DOHH2 (cell line): Measurements from ENCODE around the gene GNPAT.

Experiments used
- H3F3A ChIP-seq: fragments of 200-600 bp; sonication (generic), shearing (Covaris generic); 2 replicates; pipeline ENCODE4 v1.6.0; 2016; ENCODE audit warnings: antibody characterized with exemption, mild to moderate bottlenecking; ENCODE audit not compliant: control insufficient read depth, insufficient read depth
- H3K27ac ChIP-seq: fragments of 200-600 bp; sonication (generic); 2 replicates; pipeline ENCODE4 v1.5.1; 2014; ENCODE audit warnings: low read depth, mild to moderate bottlenecking, low read length, moderate library complexity
- H3K27me3 ChIP-seq: fragments of 200-600 bp; sonication (generic); 2 replicates; pipeline ENCODE4 v1.6.1; 2014; ENCODE audit warnings: mild to moderate bottlenecking, low read length, mixed read lengths; ENCODE audit not compliant: control insufficient read depth
- H3K36me3 ChIP-seq: fragments of 200-600 bp; sonication (generic); 2 replicates; pipeline ENCODE4 v1.6.1; 2014; ENCODE audit warnings: mild to moderate bottlenecking, low read length, moderate library complexity, mixed read lengths; ENCODE audit not compliant: control insufficient read depth
- H3K4me1 ChIP-seq: fragments of 200-600 bp; sonication (generic); 2 replicates; pipeline ENCODE4 v1.6.1; 2014; ENCODE audit warnings: mild to moderate bottlenecking, low read length, mixed read lengths; ENCODE audit not compliant: control insufficient read depth
- H3K4me2 ChIP-seq: fragments of 200-600 bp; sonication (generic); 2 replicates; pipeline ENCODE4 v1.6.0; 2014; ENCODE audit warnings: mild to moderate bottlenecking, low read length, moderate library complexity
- H3K4me3 ChIP-seq: fragments of 200-600 bp; sonication (generic); 2 replicates; pipeline ENCODE4 v1.5.1; 2014; ENCODE audit warnings: mild to moderate bottlenecking, low read length, mixed read lengths
- H3K79me2 ChIP-seq: fragments of 200-600 bp; sonication (generic); 2 replicates; pipeline ENCODE4 v1.6.1; 2014; ENCODE audit warnings: mild to moderate bottlenecking, low read length, mixed read lengths; ENCODE audit not compliant: control insufficient read depth
- H3K9me2 ChIP-seq: fragments of 200-600 bp; sonication (generic); replicated peaks from 2 replicates; pipeline ENCODE4 v1.6.1; 2014; ENCODE audit warnings: mild to moderate bottlenecking, low read length, mixed read lengths; ENCODE audit not compliant: control insufficient read depth
- H3K9me3 ChIP-seq: fragments of 200-600 bp; sonication (generic); 2 replicates; pipeline ENCODE4 v1.6.1; 2014; ENCODE audit warnings: antibody characterized with exemption, low read length, mixed read lengths; ENCODE audit not compliant: control insufficient read depth, insufficient read depth
- H4K20me1 ChIP-seq: fragments of 200-600 bp; sonication (generic); 2 replicates; pipeline ENCODE4 v1.6.0; 2014; ENCODE audit warnings: low read depth, mild to moderate bottlenecking, antibody characterized with exemption, low read length, moderate library complexity; ENCODE audit not compliant: control insufficient read depth, insufficient read depth
- EZH2phosphoT487 ChIP-seq: fragments of 200-600 bp; sonication (generic); IDR thresholded peaks from 2 replicates; pipeline ENCODE4 v1.6.1; 2017; ENCODE audit warnings: borderline replicate concordance, mild to moderate bottlenecking, antibody characterized with exemption, low read length, moderate library complexity, mixed read lengths
- TF ChIP-seq, protein P1 (sequence below): fragments of 200-600 bp; sonication (generic); IDR thresholded peaks from one replicate; pipeline ENCODE4 v1.5.1; 2014; ENCODE audit warnings: antibody characterized with exemption, mild to moderate bottlenecking, low read depth, low read length; ENCODE audit not compliant: poor library complexity, severe bottlenecking

The GNPAT gene

DNA sequence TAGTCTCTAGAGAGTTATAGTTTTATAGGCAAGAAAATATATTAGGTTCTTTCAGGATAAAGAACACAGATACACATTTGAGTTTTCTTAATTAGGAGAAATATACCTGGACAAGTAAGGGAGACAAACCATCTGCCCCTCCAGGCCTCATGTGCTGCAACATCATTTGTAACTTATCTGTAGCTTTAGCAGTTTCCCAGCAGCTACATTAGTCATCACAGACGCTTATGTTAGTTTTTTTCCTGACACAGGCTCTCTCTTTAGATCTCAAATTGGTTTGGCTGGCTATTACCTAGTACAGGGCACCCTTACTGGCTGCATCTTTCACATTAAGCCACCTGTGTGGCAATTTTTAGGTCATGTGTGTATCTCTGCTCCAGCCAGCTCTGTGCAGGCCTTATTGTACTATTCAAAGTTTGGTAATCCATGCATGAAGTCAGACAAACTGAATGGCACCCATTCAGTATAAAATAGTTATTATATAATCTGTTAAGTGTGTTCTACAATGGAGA lies 25.9 kb downstream of the GNPAT start:
- Histone ChIP-seq H3K79me2 (no peaks in the 10 kb centered on the region), H3K27me3 (no peaks in the 10 kb centered on the region), H3K4me1 (no peaks in the 10 kb centered on the region), H4K20me1 (no peaks in the 10 kb centered on the region), H3K9me3 (no peaks in the 10 kb centered on the region), H3K36me3 (peaks cover 73% of the 10 kb centered on the region), H3K4me2 (no peak overlapping the region), H3K27ac (no peak overlapping the region), H3F3A (no peaks in the 10 kb centered on the region), H3K9me2 (no peaks in the 10 kb centered on the region), H3K4me3 (no peak overlapping the region)
- TF ChIP-seq EZH2phosphoT487 = no peak
- TF ChIP-seq, protein P1, sequence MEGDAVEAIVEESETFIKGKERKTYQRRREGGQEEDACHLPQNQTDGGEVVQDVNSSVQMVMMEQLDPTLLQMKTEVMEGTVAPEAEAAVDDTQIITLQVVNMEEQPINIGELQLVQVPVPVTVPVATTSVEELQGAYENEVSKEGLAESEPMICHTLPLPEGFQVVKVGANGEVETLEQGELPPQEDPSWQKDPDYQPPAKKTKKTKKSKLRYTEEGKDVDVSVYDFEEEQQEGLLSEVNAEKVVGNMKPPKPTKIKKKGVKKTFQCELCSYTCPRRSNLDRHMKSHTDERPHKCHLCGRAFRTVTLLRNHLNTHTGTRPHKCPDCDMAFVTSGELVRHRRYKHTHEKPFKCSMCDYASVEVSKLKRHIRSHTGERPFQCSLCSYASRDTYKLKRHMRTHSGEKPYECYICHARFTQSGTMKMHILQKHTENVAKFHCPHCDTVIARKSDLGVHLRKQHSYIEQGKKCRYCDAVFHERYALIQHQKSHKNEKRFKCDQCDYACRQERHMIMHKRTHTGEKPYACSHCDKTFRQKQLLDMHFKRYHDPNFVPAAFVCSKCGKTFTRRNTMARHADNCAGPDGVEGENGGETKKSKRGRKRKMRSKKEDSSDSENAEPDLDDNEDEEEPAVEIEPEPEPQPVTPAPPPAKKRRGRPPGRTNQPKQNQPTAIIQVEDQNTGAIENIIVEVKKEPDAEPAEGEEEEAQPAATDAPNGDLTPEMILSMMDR = no peak

GRCh38 chr1:231272173-231272572 lies 31.2 kb downstream of the GNPAT start:
- H3K9me3 ChIP-seq = no peaks in the 10 kb centered on the region
- no peaks in the 10 kb centered on the region for H3F3A ChIP-seq
- no peaks in the 10 kb centered on the region for H3K79me2 ChIP-seq
- TF ChIP-seq, protein P1 = no peak
- no peak for TF ChIP-seq EZH2phosphoT487
- H3K36me3 ChIP-seq = peaks cover 68% of the 10 kb centered on the region
- no peak overlapping the region for H3K4me3 ChIP-seq
- no peaks in the 10 kb centered on the region for H3K27me3 ChIP-seq
- H4K20me1 ChIP-seq = no peaks in the 10 kb centered on the region
- H3K27ac ChIP-seq = no peak overlapping the region
- no peak overlapping the region for H3K4me2 ChIP-seq
- H3K4me1 ChIP-seq = no peaks in the 10 kb centered on the region
- no peaks in the 10 kb centered on the region for H3K9me2 ChIP-seq

DNA sequence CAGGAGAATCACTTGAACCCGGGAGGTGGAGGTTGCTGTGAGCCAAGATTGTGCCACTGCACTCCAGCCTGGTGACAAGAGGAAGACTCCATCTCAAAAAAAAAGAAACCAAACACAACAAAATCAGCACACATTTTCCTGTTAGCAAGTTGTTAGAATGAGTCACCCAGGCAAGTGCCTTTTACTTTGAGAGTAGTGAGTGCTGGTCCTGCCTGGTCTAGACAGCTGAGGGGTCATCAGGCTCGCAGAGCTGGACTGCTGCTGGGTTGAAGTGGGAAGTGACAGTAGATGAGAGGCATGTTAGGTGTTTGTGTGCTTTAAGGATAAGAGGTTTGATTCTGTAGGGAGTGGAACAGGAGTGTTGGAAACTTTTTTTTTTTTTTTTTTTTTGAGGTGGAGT lies 31.9 kb downstream of the GNPAT start:
- no peak overlapping the region for H3K27ac ChIP-seq

More for the DNA sequence above, 31.9 kb downstream of the GNPAT start:
- H3F3A ChIP-seq = no peaks in the 10 kb centered on the region
- no peaks in the 10 kb centered on the region for H3K4me1 ChIP-seq
- no peaks in the 10 kb centered on the region for H3K9me3 ChIP-seq
- peaks cover 67% of the 10 kb centered on the region for H3K36me3 ChIP-seq
- TF ChIP-seq, protein P1 = no peak
- no peak for TF ChIP-seq EZH2phosphoT487
- no peaks in the 10 kb centered on the region for H3K27me3 ChIP-seq
- H3K4me3 ChIP-seq = no peak overlapping the region
- no peaks in the 10 kb centered on the region for H3K9me2 ChIP-seq
- H4K20me1 ChIP-seq = no peaks in the 10 kb centered on the region
- no peaks in the 10 kb centered on the region for H3K79me2 ChIP-seq
- no peak overlapping the region for H3K4me2 ChIP-seq
